Pulmonary artery endothelial cell (primary cell): ENCODE results near the gene ST7. TPM values are rescaled to one million over a fixed set of nuclear protein-coding genes. Genes with fewer than 3 reads are reported as not detected.
A peak's percentile ranks its signal among the peaks of the same experiment; 100 is the strongest.
"Not testable (repeated sequence)": the region's sequence is repeated elsewhere in the genome, so short reads cannot be mapped to it uniquely, and the experiment has no call there.

Experiments
- DNase-seq: peaks from one replicate; pipeline ENCODE4 v3.0.0-alpha.2; 2011; ENCODE audit warnings: low read depth, low spot score
- total RNA-seq: library from RNA; depleted of rRNA; stranded (reverse); fragments of >200 nt; gene quantifications from 2 replicates; pipeline ENCODE4 v1.2.3, GENCODE V29; 2014

ST7 gene
- total RNA-seq, 1 donor from 2014 or later = 22.4 TPM

GRCh38 chr7:117025891-117026290, 72.6 kb downstream of the ST7 start:
- DNase-seq = peak; percentile 75

- DNase-seq = not testable (repeated sequence)
Measured at GRCh38 chr7:117030346-117030745, 77.0 kb downstream of the ST7 start.

- not testable (repeated sequence) for DNase-seq
Measured at GRCh38 chr7:117030793-117031192, 77.5 kb downstream of the ST7 start.

GRCh38 chr7:117032810-117033209, 79.5 kb downstream of the ST7 start:
- DNase-seq = no peak

- DNase-seq = peak; percentile 39
Measured at GRCh38 chr7:117034851-117035464, 81.7 kb downstream of the ST7 start.

- DNase-seq = no peak
Measured at GRCh38 chr7:117035465-117035862, 82.2 kb downstream of the ST7 start.

GRCh38 chr7:117036053-117036669, 82.9 kb downstream of the ST7 start:
- no peak for DNase-seq

GRCh38 chr7:117036836-117037235, 83.5 kb downstream of the ST7 start:
- DNase-seq = no peak

GRCh38 chr7:117038408-117038807, 85.1 kb downstream of the ST7 start:
- DNase-seq = no peak

- no peak for DNase-seq
Measured at GRCh38 chr7:117041007-117041406, 87.7 kb downstream of the ST7 start.

- DNase-seq = no peak
Measured at GRCh38 chr7:117041822-117042221, 88.5 kb downstream of the ST7 start.

- DNase-seq = no peak
Measured at GRCh38 chr7:117043108-117043825, 90.0 kb downstream of the ST7 start.

GRCh38 chr7:117044664-117045063, 91.4 kb downstream of the ST7 start:
- no peak for DNase-seq

GRCh38 chr7:117045927-117046710, 92.8 kb downstream of the ST7 start:
- no peak for DNase-seq

GRCh38 chr7:117047496-117047895, 94.2 kb downstream of the ST7 start:
- no peak for DNase-seq

GRCh38 chr7:117048114-117048866, 95.0 kb downstream of the ST7 start:
- no peak for DNase-seq

GRCh38 chr7:117048882-117049281, 95.6 kb downstream of the ST7 start:
- DNase-seq = no peak

GRCh38 chr7:117051808-117052207, 98.5 kb downstream of the ST7 start:
- DNase-seq = no peak

GRCh38 chr7:117053432-117053831, 100.1 kb downstream of the ST7 start:
- no peak for DNase-seq

- DNase-seq = no peak
Measured at GRCh38 chr7:117061751-117062150, 108.5 kb downstream of the ST7 start.

- DNase-seq = no peak
Measured at GRCh38 chr7:117062300-117062699, 109.0 kb downstream of the ST7 start.
